HepG2 (cell line): Measurements from ENCODE around the gene POU4F3. TPM values are rescaled to one million over a fixed set of nuclear protein-coding genes. Genes with fewer than 3 reads are reported as not detected.

Experiments
- polyA plus RNA-seq, 8 experiments: library from polyadenylated mRNA; depleted of rRNA in 3 of 8; stranded (reverse) in 7 of 8; unstranded in 1 of 8; fragments of >200 nt; fragmentation: Illumina TruSeq in 4 of 8; extraction: Trizol in 4 of 8; gene quantifications; 2 replicates each; pipeline versions ENCODE4 v1.2.1 to v1.2.3, GENCODE V29; 2011 to 2016; ENCODE audit warnings: low read depth in 4 of 8, missing spikeins in 1 of 8, mixed read lengths in 1 of 8; ENCODE audit not compliant: insufficient read depth in 1 of 8
- total RNA-seq, 5 experiments: library from RNA; depleted of rRNA; stranded (reverse); fragments of >200 nt; fragmentation: Illumina TruSeq; extraction: Trizol; gene quantifications; 2 replicates each; pipeline ENCODE4 v1.2.3, GENCODE V29; 2016; ENCODE audit warnings: low read depth in 1 of 5

POU4F3 gene
- total and polyA plus RNA-seq, 2 of the 13 experiments (the other 11 are each of a cell fraction or from before 2014, with no cell fraction given), result not detected

Other genes with a start within 250 kb of the POU4F3 start
- not detected in 2 replicates for gene PLAC8L1, start 233.3 kb upstream of the POU4F3 start, total RNA-seq (2016; rRNA removed; fragmentation: Illumina TruSeq; extraction: Trizol)
- 0.29 and 0.44 TPM in 2 replicates for gene PLAC8L1, start 233.3 kb upstream of the POU4F3 start, polyA plus RNA-seq (2011; rRNA removed)
- 96.5 and 140 TPM in 2 replicates for gene LARS1, start 156.2 kb upstream of the POU4F3 start, total RNA-seq (2016; rRNA removed; fragmentation: Illumina TruSeq; extraction: Trizol)
- 21.2 and 21.8 TPM in 2 replicates for gene LARS1, start 156.2 kb upstream of the POU4F3 start, polyA plus RNA-seq (2011; rRNA removed)
- 23.4 and 31.2 TPM in 2 replicates for gene RBM27, start 135.2 kb upstream of the POU4F3 start, total RNA-seq (2016; rRNA removed; fragmentation: Illumina TruSeq; extraction: Trizol)
- 9.9 and 12.9 TPM in 2 replicates for gene RBM27, start 135.2 kb upstream of the POU4F3 start, polyA plus RNA-seq (2011; rRNA removed)
- 71.5 and 71.7 TPM in 2 replicates for gene TCERG1, start 108.5 kb downstream of the POU4F3 start, total RNA-seq (2016; rRNA removed; fragmentation: Illumina TruSeq; extraction: Trizol)
- 72.3 and 86.6 TPM in 2 replicates for gene TCERG1, start 108.5 kb downstream of the POU4F3 start, polyA plus RNA-seq (2011; rRNA removed)
- gene GPR151, start 177.4 kb downstream of the POU4F3 start, total RNA-seq (2016; rRNA removed; fragmentation: Illumina TruSeq; extraction: Trizol), result not detected in 2 replicates
- not detected in 2 replicates for gene GPR151, start 177.4 kb downstream of the POU4F3 start, polyA plus RNA-seq (2011; rRNA removed)